Metanephros (tissue), 1 donor: Measurements from ENCODE around the gene HIPK3. TPM values are rescaled to one million over a fixed set of nuclear protein-coding genes. Genes with fewer than 3 reads are reported as not detected.

Experiments
- total RNA-seq: library from RNA; depleted of rRNA; stranded (reverse); fragments of >200 nt; gene quantifications from one replicate; pipeline ENCODE4 v1.2.3, GENCODE V29; 2014

Gene HIPK3
- total RNA-seq = 127 TPM

GRCh38 chr11:33257160-33257896, at the start of gene HIPK3:
TSS of gene HIPK3 (plus strand) at chr11:33257381.

DNA sequence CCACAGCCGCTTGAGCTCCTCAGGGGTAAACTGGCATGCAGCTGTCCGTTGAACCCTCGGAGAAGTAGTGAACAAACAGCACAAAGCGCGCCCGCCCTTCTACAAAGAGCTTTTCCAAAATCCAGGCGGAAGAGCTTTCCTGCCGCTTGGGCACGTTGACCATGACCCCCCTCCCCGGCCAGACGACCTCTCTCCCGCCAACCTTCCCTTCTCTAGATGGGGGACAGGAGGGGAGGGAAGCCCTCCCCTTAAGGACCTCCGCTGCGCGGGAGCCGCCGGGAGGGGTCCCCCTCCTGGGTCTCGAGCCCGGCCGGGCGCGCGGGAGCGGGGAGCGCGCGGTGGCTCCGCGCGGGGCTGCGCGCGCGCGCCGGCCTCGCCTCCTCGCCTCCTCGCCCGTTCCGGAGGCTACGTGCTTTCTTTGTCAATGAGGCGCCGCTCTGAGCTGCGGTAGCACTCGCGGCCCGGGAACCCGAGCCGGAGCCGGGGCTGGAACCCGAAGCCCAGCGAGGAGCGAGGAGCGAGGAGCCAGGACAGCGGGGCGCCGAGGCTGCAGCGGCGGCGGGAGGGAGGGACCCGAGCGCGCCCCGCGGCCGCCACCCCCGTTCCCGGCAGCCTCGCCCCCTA, 118.6 kb downstream of the HIPK3 start, which contains the start of gene KIAA1549L:
KIAA1549L (plus strand) TSS at position 421 of the 624 bp plus-strand sequence.

Other genes with a start within 250 kb of the HIPK3 start
- 3.9 TPM for gene DEPDC7, start 241.5 kb upstream of the HIPK3 start, total RNA-seq
- gene TCP11L1, start 217.8 kb upstream of the HIPK3 start, total RNA-seq = 16.6 TPM
- 29.7 TPM for gene CSTF3, start 95.9 kb upstream of the HIPK3 start, total RNA-seq
- 0.82 TPM for gene KIAA1549L, start 118.7 kb downstream of the HIPK3 start, total RNA-seq